GM18498 (cell line): ENCODE results near the gene COMMD4.
A peak's percentile ranks its signal among the peaks of the same experiment; 100 is the strongest.
"Not testable (repeated sequence)": the region's sequence is repeated elsewhere in the genome, so short reads cannot be mapped to it uniquely, and the experiment has no call there.

Experiments used
- ATAC-seq: cut with Tn5 transposase; IDR thresholded peaks from one replicate; pipeline ENCODE4 v1.9.1; 2021; ENCODE audit warnings: mild to moderate bottlenecking, moderate library complexity; ENCODE audit not compliant: unreplicated experiment

Gene COMMD4

GRCh38 chr15:75335705-75336355 lies at the start of gene COMMD4:
TSS of gene COMMD4 (plus strand) at chr15:75336063. CDS start at chr15:75336090, 27 bp downstream.
- ATAC-seq = peak; percentile 63

- not testable (repeated sequence) for ATAC-seq
These were observed 42.2 kb upstream of the COMMD4 start for GRCh38 chr15:75293660-75294059.

GRCh38 chr15:75298541-75299310 lies 37.1 kb upstream of the COMMD4 start:
- peak; percentile 66 for ATAC-seq

GRCh38 chr15:75299311-75299688 lies 36.6 kb upstream of the COMMD4 start:
- ATAC-seq = peak; percentile 56

- ATAC-seq = not testable (repeated sequence)
These were observed 35.8 kb upstream of the COMMD4 start for GRCh38 chr15:75300026-75300425.

GRCh38 chr15:75302318-75302717 lies 33.5 kb upstream of the COMMD4 start:
- ATAC-seq = no peak

- not testable (repeated sequence) for ATAC-seq
These were observed 33.1 kb upstream of the COMMD4 start for GRCh38 chr15:75302753-75303152.

GRCh38 chr15:75306188-75306587 lies 29.7 kb upstream of the COMMD4 start:
- ATAC-seq = no peak

- ATAC-seq = no peak
These were observed 28.0 kb upstream of the COMMD4 start for GRCh38 chr15:75307778-75308390.

GRCh38 chr15:75309711-75310110 lies 26.2 kb upstream of the COMMD4 start:
- ATAC-seq = no peak

- not testable (repeated sequence) for ATAC-seq
These were observed 23.3 kb upstream of the COMMD4 start for GRCh38 chr15:75312548-75312947.

GRCh38 chr15:75313116-75313845 lies 22.6 kb upstream of the COMMD4 start:
- no peak for ATAC-seq

GRCh38 chr15:75314552-75315290 lies 21.1 kb upstream of the COMMD4 start:
- no peak for ATAC-seq

- ATAC-seq = not testable (repeated sequence)
These were observed 16.5 kb upstream of the COMMD4 start for GRCh38 chr15:75319231-75319897.

GRCh38 chr15:75321711-75322110 lies 14.2 kb upstream of the COMMD4 start:
- ATAC-seq = no peak

- ATAC-seq = no peak
These were observed 9.9 kb upstream of the COMMD4 start for GRCh38 chr15:75325922-75326321.

- no peak for ATAC-seq
These were observed 8.9 kb upstream of the COMMD4 start for GRCh38 chr15:75327005-75327404.

- ATAC-seq = no peak
These were observed 8.4 kb upstream of the COMMD4 start for GRCh38 chr15:75327491-75327890.

- no peak for ATAC-seq
These were observed 7.2 kb upstream of the COMMD4 start for GRCh38 chr15:75328493-75329314.
